Fibroblast of the conjunctiva (primary cell): ENCODE measurements around the gene ARHGEF37.
"Not testable (repeated sequence)": the region's sequence is repeated elsewhere in the genome, so short reads cannot be mapped to it uniquely, and the experiment has no call there.

ENCODE experiments used
- DNase-seq: peaks from one replicate; pipeline ENCODE4 v3.0.0-alpha.2; 2010; ENCODE audit warnings: low read depth

ARHGEF37 gene

DNA sequence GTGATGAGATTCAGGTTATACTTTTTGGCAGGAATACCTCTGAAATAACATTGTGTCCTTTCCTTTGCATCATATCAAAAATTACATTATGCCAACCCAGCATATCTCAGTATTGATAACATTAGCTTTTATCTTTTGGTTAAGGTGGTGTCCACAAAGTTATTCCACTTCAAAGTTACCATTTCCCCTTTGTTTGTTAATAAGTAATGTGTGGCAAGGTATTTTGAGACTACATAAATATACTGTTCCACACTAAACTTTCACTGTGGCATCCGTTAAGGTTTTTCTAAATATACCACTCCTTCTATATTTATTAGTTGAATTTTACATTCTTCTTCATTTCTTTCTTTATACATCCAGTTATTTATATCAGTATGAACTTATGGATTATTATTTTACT is 14.1 kb upstream of the ARHGEF37 start:
- no peak for DNase-seq

DNA sequence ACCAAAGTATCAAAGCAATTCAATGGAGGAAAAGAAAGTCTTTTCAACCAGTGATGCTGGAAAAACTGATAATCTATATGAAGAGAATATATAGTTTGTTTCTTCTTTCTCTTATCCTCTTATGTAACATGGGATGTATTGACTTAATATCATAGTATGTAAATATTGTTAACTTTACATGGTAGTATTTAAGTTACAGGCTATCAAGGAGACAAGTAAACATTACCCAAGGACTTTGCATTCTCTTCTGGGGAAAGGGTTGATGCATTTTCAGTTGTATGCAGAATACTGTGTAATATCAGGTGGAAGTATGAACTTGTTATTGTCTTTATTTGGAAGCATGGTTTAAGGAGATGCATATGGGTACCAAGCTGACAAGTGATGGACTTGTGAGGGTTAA is 9.1 kb upstream of the ARHGEF37 start:
- no peak for DNase-seq

DNA sequence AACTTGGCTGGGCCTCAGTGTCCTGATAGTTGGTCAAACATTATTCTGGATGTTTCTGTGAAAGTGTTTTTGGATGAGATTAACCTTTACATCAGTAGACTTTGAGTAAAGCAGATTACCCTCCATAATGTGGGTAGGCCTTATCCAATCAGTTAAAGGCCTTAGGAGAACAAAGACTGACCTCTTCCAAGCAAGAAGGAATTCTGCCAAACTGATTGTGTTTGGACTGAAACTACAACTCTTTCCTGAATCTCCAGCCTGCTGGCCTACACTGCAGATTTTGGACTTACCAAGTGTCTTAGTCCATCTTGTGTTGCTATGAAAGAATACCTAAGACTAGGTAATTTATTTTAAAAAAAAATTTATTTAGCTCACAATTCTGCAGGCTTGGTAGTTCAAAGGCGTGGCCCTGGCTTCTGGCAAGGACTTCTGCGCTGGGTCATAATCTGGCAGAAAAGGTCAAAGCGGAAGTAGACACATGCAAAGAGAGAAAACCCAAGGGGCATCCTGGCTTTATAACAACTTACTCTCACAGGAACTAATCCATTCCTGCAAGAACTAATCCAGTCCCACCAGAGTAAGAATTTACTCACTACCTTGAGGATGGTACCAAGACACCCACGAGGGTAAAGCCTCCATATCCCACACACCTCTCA is 8.6 kb upstream of the ARHGEF37 start:
- DNase-seq, result no peak

DNA sequence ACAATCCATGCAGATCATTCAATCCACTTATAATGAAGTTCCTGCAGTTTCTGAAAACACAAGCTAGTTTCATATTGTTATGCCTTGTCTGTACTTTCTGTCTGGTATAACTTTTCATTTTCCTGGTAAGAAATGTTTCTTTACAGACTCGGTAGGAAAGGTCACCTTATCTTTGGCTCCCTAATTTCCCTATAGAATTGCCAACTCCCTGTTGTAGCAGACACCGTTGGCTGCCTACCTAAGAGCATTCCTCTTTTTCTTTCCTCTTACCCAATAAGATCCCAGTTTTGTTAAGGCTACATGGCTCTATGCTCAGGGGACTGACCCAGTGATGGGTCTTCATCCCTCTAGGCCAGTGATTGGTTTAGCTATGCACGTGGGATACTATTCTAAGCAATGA is 6.2 kb upstream of the ARHGEF37 start:
- no peak for DNase-seq

DNA sequence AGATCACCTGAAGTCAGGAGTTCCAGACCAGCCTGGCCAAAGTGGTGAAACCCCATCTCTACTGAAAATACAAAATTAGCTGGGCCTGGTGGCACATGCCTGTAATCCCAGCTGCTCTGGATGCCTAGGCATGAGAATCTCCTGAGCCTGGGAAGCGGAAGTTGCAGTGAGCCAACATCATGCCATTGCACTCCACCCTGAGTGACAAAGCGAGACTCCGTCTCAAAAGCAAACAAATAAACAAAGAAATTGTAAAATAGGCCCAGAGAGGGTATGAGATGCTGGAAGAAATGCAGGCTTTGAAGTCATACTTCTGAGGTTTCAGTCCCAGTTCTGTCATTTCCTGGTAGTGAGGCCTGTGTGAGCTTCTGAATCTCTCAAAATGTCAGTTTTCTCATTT is 5.3 kb upstream of the ARHGEF37 start:
- no peak for DNase-seq

DNA sequence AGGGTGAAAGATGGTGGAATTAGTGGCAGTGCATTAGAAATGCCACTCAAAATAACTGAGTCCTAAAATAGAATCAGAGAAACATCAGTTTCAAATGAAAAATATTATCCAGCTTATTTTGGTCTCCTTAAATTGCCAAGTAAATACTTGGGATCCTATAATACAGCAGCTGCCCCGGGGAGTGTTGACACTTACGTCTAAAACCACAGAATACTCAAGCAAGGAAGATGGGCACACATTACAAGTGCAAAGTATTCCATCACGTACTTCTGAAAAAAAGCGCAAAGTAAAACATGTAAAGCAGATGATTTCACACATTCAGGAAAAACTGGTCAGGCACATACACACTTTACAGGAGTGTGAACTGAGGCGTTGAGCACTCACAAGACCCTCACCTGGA is 2.4 kb upstream of the ARHGEF37 start:
- no peak for DNase-seq

DNA sequence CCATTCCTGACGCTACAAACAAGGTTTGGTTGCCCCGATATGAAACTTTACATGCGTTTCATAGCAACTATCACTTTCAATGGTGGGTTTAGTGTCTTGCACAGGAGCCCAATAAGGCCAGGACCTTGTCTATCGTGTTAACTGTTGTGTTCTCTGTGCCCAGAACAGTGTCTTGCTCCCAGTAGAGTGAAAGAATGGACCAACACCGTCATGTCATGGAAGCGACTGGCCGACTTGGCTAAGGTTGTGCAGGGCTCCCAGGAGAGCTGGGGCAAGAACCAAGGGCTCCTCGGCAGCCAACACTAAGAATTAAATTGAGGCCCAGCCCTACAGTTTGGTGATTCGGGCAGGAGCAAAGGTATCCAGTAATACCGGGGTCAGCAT is 498 bp upstream of the ARHGEF37 start:
- DNase-seq, result no peak

DNA sequence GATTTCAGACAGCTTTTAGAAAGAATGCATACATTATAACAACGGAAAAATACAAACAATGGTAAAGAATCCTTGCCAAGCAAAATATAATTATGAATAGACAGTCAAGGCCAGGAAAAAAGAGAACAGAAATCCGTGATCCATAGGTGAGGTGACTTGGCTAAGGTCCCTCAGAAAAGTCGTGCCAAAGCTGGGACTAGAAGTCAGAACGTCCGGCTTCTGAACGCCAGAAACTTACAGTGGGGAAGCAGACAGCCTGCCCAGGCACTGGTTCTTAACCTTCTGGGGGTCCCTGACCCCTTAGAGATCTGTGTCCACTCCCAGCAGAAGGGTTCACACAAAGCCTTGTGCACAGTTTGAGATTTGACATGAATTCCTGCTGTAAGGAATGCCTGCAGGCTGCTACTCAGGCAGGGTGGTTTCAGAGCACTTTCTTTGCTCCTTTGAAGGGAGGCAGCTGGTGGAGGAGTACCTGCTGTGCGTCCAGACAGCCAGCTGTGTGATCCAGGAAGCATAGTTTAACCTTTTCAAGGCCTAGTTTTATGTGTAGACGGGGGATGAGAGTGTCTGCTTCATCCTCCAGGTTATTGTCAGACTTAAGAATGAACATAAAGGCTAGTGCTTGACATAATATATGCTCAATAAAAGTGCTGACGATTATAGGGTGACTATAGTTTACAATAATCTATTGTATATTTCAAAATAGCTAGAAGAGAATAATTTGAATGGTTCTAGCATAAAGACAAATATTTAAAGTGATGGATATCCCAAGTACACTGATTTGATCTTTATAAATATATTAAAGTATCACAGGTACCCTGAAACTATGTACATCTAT is 852 bp downstream of the ARHGEF37 start:
- DNase-seq, result no peak

DNA sequence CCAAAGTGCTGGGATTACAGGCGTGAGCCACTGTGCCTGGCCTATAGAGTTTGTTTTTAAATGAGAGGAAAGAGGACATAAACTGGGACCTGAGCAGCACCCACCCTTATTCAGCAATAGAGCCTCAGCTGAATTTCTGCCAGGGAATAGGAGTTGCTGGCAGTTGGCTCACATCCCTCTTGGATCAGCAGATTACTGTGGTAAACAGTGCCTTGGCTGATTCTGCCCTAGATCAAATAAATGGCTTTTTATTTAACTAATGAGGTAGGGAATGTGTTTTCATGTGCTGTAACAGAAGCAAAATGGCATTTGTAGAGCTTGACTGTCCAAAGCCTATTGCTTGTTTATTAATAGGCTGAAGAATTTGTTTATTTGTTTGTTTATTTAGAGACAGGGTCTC is 2.1 kb downstream of the ARHGEF37 start:
- DNase-seq, result no peak

DNA sequence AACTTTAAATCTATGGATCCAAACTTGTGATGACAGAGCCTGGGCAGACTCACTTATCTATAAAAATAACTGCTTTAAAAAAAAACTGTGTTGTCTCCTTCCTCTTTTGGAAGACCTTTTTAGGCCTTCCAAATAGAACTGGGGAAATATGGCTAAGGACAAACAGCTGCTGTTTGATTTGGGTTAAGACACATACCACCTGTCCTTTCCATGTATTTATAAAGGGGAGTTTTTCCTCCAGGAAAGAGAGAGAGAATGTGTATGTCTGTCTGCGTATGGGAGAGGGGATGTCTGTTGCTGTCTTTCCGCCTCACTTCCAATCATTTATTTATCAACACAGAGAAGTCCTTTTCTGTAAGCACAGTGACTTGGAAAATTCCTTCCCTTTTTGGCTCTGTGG is 2.8 kb downstream of the ARHGEF37 start:
- DNase-seq, result no peak

DNA sequence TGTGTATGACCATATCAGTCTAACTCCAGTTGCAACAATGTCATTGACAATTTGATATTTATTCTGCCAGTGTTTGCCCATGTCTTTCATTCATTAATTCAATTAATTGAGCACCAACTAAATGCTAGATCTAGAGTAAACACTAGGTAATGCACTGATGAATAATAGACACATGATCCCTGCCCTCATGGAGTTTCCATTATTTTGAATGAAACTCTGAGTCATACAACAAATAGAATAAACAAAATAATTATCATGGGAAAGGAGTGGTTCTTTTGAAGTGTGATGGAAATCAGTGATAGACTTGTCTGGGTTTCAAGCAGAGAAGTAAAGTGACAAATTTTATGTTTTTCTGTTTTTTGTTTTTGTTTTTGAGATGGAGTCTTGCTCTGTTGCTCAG is 4.6 kb downstream of the ARHGEF37 start:
- DNase-seq, result no peak

DNA sequence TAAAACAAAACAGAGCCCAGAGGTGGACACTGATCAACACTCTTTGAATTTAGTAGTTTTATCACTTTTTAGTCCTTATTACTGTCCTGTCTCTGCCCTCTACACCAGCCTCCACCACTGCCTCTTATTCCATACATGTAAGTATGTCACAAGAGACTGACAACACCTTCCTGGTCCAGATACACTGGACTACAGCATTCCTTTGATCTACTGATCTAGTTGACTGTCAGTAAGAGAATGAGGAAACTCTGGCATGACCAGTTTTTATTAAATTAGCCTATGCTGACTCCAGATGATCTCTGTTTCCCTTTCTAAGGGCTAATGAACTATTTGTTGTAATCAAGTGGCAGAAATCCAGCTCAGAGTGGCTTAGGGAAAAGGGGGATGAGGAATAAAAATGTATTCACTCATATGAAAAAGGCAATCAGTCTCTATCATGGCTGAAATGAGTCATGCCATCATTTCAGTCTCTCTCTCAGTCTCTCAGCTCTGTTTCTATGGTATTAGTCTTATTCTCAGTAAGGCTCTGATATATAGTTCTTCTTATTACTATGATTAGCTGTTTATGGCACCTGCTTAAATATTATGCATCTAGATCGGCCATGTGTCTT is 5.5 kb downstream of the ARHGEF37 start:
- DNase-seq, result no peak

DNA sequence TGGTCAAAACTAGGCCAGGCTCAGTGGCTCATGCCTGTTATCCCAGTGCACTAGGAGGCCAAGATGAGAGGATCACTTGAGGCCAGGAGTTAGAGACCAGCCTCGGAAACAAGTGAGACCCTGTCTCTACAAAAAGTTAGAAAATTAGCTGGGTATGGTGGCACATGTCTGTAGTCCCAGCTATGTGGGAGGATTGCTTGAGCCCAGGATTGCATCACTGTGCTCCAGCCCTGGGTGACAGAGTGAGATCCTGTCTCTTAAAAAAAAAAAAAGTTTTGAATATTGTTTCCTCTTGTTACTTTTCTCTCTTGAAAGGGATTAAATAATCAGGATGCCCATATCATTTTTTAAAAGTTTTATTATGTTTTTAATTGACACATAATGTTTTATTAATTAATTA is 7.6 kb downstream of the ARHGEF37 start:
- DNase-seq, result no peak

DNA sequence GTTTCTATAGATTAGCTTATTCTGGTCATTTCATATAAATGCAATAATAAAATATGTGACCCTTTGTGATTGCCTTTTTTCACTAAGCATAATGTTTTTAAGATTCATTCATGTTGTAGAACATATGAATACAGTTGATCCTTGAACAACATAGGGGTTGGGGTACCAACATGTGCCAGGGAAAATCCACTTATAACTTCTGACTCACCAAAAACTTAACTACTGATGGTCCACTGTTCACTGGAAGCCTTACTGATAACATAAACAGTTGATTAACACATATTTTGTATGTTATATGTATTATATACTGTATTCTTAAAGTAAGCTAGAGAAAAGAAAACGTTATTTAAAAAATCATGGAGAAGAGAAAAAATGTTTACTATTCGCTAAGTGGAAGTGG is 12.1 kb downstream of the ARHGEF37 start:
- no peak for DNase-seq

DNA sequence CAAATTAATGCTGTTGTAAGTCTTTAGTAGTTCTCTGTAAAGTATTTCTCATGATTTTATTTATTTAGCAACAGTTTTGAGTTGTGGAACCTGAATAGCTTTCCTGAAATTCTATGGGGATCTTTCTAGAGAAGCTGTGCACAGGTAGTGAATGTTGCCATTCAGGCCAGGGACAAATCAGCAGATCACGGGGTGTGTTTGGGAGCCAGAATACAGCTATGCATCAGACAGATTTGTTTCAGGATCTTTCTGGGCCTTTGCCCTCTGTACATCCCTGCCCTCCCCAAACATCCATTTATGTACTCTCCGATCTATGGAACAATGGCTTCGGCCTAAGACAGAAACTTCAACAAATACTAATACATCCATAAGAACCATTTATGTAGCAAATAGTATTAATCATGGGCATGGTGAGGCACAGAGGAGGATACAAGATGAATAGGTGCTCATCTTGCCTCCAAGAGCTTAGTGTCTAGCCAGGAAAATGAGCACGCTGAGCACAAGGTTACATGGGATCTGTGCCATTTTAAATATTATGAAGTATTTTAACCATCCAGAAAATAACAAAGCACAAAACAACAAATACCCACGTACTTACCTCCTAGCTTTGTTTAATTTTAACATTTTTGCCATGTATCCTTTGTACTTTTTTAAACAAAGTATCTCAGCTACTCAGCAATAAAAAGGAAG is 13.1 kb downstream of the ARHGEF37 start:
- no peak for DNase-seq

DNA sequence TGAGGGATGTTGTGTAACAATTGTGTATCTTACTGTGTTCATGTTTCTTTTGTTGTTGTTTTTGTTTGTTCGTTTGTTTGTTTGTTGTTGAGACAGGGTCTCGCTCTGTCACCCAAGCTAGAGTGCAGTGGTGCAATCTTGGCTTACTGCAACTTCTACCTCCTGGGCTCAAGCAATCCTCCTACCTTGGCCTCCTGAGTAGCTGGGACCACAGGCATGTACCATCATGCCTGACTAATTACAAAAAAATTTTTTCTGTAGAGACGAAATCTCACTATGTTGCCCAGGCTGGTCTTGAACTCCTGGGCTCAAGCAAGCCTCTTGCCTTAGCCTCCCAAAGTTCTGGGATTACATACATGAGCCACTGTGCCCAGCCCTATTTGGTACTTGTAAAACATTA is 13.8 kb downstream of the ARHGEF37 start:
- DNase-seq, result not testable (repeated sequence)

DNA sequence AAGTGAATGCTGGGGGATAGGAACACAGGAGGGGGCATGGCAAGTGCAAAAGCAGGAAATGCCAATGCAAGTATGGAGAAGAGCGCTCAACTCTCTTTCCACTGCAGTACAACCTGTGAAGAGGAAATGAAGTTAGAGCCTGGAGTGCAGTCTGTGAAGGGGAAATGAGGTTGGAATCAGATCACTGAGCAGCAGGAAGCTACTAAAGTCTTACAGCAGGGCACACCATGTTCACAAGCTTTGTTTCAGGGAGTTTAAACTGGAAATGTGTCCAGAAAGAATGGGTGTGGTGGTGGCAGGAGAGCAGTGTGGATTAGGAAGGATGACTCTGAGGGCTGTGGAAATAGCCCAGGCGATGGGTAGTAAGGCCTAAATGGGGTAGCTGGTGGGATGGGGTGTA is 15.4 kb downstream of the ARHGEF37 start:
- DNase-seq, result no peak

DNA sequence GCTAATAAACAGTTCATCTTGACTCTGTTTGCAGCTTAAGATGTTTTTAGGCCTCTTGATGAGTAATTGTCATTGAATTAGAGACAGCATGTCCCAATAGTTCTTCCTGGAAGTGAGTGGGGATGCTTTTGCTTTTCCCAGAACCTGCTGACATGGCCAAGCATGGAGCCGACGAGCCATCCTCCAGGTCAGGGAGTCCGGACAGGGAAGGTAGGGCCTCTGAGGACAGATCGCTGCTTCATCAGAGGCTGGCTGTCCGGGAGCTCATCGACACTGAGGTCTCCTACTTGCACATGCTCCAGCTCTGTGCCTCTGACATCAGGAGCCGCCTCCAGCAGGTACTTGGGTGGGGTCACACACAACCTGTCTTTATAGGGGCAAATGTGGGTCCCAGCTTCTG is 16.3 kb downstream of the ARHGEF37 start:
- no peak for DNase-seq

DNA sequence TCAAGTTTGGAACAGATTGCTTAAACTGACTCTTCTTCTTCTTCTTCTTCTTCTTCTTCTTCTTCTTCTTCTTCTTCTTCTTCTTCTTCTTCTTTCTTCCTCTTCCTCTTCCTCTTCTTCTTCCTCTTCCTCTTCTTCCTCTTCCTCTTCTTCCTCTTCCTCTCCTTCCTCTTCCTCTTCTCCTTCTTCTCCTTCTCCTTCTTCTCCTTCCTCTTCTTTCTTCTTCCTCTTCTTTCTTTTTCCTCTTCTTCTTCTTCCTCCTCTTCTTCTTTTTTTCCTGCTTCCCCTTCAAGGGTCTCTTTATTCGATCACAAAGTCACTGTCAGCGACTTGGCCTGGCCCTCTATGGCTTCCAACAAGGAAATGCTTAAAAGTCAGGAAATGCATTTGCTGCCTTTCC is 16.9 kb downstream of the ARHGEF37 start:
- not testable (repeated sequence) for DNase-seq

DNA sequence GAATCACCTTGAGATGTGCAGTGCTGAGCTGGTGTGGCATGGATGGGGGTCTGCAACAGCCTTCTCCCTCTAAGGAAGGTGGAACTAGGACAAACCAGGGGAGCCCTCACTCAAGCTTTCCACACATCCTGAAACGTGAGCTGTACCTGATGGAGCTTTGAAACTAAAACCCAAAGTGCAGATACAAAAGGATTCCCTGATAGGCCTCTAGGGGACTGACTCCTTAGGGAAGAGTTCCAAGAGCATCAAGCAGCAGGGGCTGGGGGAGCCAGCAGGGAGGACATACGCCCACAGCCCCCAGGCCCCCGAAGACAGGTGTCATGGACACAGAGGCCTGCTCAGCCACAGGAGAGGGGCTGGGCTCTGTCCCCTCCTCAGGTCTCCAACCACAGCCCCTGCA is 17.7 kb downstream of the ARHGEF37 start:
- DNase-seq, result no peak

DNA sequence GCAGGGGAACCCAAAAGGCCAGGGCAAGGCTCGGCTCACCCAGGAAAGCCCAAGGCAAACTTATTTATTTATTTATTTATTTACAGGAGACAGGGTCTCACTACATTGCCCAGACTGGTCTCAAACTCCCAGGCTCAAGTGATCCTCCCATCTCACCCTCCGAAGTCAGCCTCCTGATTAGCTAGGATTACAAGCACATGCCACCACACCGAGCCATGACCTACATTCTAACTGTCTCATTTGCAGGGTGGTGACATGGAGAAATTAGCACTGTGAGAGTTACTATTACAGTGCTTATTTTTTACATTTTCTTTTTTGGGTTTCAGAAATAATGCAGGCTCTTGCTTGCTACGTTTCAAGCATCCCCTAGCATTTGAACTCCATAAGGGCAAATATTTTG is 18.1 kb downstream of the ARHGEF37 start:
- DNase-seq, result no peak

DNA sequence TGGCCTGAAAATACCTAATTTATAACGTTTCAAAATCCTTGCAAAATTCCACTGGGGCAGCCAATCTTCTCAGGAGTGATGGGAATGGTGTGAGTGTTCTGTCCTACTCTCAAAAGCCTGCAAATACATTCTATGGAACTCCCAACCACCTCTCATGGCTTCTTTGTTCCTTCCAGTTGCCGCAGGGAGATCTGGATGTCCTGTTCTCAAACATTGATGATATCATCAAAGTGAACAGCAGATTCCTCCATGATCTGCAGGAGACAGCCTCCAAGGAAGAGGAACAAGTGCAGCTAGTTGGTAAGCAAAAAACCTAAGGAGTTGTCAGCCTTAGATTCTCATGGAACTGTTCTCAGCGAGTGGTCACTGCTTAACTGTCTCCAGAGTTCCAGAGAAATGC is 19.6 kb downstream of the ARHGEF37 start:
- no peak for DNase-seq

DNA sequence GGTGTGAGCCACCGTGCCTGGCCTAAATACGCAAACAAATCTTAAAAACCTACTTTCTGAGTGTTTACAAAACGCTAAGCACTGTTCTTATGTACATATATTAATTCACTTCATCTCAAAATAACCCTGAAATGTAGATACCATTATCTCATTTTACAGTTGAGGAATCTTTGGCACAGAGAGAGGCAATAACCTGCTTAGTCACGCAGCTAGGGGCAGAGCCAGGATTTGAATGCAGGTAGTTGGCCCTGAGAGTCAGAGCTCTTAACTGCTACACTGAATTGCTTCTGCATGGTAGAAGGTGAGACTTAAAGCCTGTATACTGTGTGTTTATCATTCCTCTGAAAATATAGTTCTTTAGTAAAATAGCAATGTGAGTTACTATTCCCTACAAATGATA is 21.9 kb downstream of the ARHGEF37 start:
- no peak for DNase-seq
